ENCODE data around the gene SPINK6.

DNA sequence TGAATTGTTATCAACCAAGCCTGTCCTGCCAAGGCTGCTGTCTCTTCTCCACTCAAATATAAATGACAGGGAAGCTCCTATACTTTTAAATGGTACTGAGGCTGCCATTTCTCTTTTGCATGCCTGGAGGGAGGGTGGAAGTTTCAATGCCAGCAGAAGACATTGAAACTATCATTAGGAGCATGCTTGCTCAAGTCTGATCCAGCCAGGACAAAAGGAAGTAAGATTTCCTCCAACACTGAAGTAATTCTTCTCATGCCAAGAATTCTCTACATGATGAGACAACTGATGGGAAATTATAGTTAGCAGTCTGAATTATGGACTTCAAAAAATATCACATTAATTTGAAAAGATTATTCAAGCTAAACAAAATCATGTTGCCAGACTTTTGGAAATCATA, 5.4 kb downstream of the SPINK6 start:
- TF ChIP-seq, protein P1, sequence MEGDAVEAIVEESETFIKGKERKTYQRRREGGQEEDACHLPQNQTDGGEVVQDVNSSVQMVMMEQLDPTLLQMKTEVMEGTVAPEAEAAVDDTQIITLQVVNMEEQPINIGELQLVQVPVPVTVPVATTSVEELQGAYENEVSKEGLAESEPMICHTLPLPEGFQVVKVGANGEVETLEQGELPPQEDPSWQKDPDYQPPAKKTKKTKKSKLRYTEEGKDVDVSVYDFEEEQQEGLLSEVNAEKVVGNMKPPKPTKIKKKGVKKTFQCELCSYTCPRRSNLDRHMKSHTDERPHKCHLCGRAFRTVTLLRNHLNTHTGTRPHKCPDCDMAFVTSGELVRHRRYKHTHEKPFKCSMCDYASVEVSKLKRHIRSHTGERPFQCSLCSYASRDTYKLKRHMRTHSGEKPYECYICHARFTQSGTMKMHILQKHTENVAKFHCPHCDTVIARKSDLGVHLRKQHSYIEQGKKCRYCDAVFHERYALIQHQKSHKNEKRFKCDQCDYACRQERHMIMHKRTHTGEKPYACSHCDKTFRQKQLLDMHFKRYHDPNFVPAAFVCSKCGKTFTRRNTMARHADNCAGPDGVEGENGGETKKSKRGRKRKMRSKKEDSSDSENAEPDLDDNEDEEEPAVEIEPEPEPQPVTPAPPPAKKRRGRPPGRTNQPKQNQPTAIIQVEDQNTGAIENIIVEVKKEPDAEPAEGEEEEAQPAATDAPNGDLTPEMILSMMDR (IDR thresholded peaks at IDR 0.05) = no peak
- TF ChIP-seq POLR2A (IDR thresholded peaks at IDR 0.05) = no peak
